ENCODE results near the gene TEX13B.

Gene TEX13B

DNA sequence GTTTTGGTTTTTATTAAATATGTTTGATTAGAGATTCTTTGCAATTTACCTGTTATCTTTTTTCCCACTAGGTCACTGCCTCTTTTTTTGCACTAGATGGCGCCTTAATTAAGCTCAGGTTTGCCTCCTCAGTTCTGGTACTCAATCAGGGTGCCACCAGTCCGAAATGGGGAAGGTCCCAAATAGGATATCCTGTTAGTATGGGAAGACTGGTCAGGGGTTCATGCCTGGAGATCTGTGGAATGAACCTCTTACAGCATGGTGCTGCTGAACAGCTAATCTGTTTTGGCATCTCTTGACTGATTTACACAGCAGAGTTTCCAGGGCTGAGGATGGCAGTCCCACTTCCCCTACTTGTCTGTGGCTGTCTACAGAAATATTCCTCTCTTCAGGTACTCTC lies 38.5 kb upstream of the TEX13B start:
- no peak overlapping the region for H3K4me3 ChIP-seq (replicated peaks in 1 of 2; ENCODE audit: low read depth in 2 of 2, low read length in 2 of 2)
- TF ChIP-seq, protein P1, sequence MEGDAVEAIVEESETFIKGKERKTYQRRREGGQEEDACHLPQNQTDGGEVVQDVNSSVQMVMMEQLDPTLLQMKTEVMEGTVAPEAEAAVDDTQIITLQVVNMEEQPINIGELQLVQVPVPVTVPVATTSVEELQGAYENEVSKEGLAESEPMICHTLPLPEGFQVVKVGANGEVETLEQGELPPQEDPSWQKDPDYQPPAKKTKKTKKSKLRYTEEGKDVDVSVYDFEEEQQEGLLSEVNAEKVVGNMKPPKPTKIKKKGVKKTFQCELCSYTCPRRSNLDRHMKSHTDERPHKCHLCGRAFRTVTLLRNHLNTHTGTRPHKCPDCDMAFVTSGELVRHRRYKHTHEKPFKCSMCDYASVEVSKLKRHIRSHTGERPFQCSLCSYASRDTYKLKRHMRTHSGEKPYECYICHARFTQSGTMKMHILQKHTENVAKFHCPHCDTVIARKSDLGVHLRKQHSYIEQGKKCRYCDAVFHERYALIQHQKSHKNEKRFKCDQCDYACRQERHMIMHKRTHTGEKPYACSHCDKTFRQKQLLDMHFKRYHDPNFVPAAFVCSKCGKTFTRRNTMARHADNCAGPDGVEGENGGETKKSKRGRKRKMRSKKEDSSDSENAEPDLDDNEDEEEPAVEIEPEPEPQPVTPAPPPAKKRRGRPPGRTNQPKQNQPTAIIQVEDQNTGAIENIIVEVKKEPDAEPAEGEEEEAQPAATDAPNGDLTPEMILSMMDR (IDR thresholded peaks at IDR 0.05; ENCODE audit: low read depth, low read length), result peak; percentile 54
- DNase-seq (ENCODE audit: low read depth in 2 of 2), result peak; percentile 37 to 45

DNA sequence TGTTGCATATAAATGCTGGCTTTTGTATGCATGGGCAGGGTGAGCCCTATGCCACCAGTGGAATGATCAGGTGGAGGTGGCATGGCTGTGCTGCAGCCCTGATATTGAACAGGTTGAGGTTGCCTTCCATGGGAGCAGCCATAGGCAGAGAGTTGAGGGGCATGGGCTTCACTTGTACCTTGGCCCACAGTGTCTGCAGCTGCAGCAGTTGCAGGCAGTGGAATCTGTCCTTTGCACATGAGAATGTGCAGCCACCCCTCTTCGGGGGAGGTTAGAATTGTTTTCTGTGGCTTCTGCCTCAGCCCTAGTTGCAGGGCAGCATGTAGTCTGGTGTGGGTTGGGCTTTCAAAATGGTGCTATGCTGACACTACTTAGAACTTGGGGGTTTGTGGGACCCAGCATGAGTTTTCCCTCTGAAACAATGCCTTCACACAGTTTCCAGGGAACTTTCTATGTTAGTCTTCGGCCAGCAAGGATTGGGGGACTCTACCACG lies 37.3 kb upstream of the TEX13B start:
- H3K4me3 ChIP-seq (replicated peaks in 1 of 2; ENCODE audit: low read depth in 2 of 2, low read length in 2 of 2), result no peak overlapping the region
- TF ChIP-seq, protein P1 (IDR thresholded peaks at IDR 0.05; ENCODE audit: low read depth, low read length), result no peak
- no peak for DNase-seq (ENCODE audit: low read depth in 2 of 2)

DNA sequence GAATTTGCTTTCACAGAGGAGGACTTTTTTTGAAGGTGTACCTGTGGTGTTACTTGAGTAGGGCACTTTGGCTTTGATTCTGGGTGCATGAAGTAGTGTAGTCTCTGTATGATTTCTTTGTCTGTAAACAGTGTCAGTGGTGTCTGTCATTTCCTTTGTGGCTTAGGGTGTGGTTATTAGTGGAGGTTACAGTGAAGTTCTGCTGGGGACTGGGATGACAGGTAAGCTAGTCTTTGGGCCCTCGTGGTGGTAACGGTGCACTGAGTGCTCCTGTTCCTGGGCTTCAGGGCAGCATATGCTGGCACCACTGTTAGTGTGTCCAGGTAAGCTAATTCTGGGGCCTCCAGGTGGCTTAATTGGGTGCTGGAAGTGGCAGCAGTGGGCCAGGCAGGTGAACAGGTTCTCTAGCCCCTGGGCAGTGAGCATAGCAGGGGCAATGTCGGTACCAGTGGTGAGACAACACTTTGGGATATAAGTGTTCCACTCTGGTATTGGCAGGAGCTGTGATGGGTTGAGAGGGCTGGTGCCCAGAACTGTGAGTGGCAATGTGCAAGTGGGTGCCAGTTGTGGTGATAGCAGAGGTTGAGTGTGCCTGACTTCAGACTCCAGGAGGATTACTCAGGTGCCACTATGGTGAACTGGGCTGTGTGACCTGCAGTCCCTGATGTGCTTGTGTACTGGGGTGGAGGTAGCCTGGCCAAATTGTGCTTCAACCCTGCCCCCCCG lies 36.6 kb upstream of the TEX13B start:
- H3K4me3 ChIP-seq (replicated peaks in 1 of 2; ENCODE audit: low read depth in 2 of 2, low read length in 2 of 2), result no peak overlapping the region
- DNase-seq (ENCODE audit: low read depth in 2 of 2), result no peak
- TF ChIP-seq, protein P1 (IDR thresholded peaks at IDR 0.05; ENCODE audit: low read depth, low read length), result no peak

DNA sequence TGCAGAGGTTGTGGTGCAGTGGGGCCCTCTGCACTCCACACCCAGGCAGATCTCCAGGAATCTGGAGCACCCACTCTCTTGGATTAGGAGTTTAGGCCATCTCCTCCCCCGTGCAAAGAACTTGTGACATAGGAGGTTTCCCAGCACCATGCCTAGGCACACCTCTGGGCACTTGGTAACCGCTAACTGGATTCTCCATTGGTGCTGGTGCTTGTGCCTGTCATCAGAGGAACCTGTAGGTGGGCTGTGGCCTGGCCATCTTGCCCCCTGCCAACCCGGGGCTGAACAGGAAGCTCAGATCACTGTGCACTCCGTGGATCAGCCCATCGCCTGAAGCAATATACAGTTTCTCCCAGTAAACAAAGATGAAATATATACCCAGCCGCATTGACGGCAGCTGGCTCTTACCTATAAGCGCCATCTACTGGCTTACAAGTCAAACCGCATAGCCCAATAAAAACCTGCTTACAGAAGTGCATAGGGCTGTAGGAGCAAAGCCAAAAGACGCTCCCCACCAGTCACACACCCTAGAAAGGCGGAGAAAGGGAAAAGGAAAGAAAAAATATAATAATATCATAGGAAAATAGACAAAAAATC lies 19.1 kb upstream of the TEX13B start:
- peak; percentile 67 for DNase-seq (ENCODE audit: low read depth in 2 of 2)
- H3K4me3 ChIP-seq (replicated peaks in 1 of 2; ENCODE audit: low read depth in 2 of 2, low read length in 2 of 2), result no peak overlapping the region
- TF ChIP-seq, protein P1 (IDR thresholded peaks at IDR 0.05; ENCODE audit: low read depth, low read length), result peak; percentile 60

DNA sequence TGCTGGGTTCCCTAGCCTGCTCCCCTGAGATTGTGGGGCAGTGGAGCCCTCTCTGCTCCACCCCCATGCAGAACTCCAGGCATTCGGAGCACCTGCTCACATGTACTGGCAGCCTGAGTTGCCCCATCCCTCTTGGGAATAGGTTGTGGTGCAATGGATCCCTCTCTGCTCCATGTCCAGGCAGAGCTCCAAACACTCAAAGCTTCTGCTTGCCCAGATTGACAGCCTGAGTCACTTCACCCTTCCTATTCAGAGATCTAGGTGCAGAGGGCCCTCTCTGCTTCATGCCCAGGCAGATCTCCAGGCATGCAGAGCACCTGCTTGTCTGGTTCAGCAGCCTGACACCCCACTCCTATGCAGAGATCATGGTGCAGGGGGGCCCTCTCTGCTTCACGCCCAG lies 18.6 kb upstream of the TEX13B start:
- H3K4me3 ChIP-seq (replicated peaks in 1 of 2; ENCODE audit: low read depth in 2 of 2, low read length in 2 of 2), result no peak overlapping the region
- DNase-seq (ENCODE audit: low read depth in 2 of 2), result peak; percentile 11 to 31
- TF ChIP-seq, protein P1 (IDR thresholded peaks at IDR 0.05; ENCODE audit: low read depth, low read length), result no peak

DNA sequence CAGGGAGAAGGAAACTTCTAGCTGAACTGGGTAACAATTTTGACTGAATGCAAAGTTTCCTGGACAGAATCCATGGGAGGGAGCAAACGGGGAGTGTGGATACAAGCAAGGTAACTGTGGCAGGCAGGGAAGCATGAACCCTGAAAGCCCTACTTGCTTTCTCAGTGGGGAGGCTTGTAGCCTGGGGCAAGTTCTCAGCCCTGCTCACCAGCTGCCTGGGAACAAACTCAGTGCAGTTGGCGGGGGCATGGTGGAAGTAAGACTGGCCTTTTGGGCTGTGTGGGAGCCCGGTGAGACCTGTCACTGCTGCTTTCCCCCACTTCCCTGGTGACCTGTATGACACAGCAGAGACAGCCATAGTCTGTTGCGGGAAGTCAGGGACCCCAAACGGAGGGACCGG lies 14.0 kb upstream of the TEX13B start:
- TF ChIP-seq, protein P1 (IDR thresholded peaks at IDR 0.05; ENCODE audit: low read depth, low read length), result no peak
- DNase-seq (ENCODE audit: low read depth in 2 of 2), result no peak

More for the DNA sequence above, 14.0 kb upstream of the TEX13B start:
- no peak overlapping the region for H3K4me3 ChIP-seq (replicated peaks in 1 of 2; ENCODE audit: low read depth in 2 of 2, low read length in 2 of 2)

Measured in cardiac fibroblast (primary cell).